HG03342 (cell line): ENCODE data around the gene FLRT3.
A peak's percentile ranks its signal among the peaks of the same experiment; 100 is the strongest.

Experiments used
- ATAC-seq: cut with Tn5 transposase; IDR thresholded peaks from one replicate; pipeline ENCODE4 v1.9.1; 2021; ENCODE audit warnings: mild to moderate bottlenecking, moderate library complexity; ENCODE audit not compliant: unreplicated experiment

Gene FLRT3

GRCh38 chr20:14337400-14338171 lies at the start of gene FLRT3:
FLRT3 (minus strand) TSS chr20:14337612; CDS start chr20:14327506, 10,106 bp downstream.
- ATAC-seq, result peak; percentile 97

GRCh38 chr20:14386726-14387125 lies 49.3 kb upstream of the FLRT3 start:
- no peak for ATAC-seq

GRCh38 chr20:14385176-14385740 lies 47.8 kb upstream of the FLRT3 start:
- no peak for ATAC-seq

- ATAC-seq, result no peak
Observed at GRCh38 chr20:14384416-14385175, 47.2 kb upstream of the FLRT3 start.

- ATAC-seq, result no peak
Observed at GRCh38 chr20:14383335-14383734, 45.9 kb upstream of the FLRT3 start.

GRCh38 chr20:14378326-14378725 lies 40.9 kb upstream of the FLRT3 start:
- no peak for ATAC-seq

- ATAC-seq, result no peak
Observed at GRCh38 chr20:14375416-14375985, 38.1 kb upstream of the FLRT3 start.

GRCh38 chr20:14374196-14374595 lies 36.8 kb upstream of the FLRT3 start:
- no peak for ATAC-seq

GRCh38 chr20:14361509-14362345 lies 24.3 kb upstream of the FLRT3 start:
- no peak for ATAC-seq

GRCh38 chr20:14360416-14360815 lies 23.0 kb upstream of the FLRT3 start:
- ATAC-seq, result no peak

GRCh38 chr20:14355791-14356190 lies 18.4 kb upstream of the FLRT3 start:
- ATAC-seq, result no peak

- ATAC-seq, result no peak
Observed at GRCh38 chr20:14344746-14345145, 7.3 kb upstream of the FLRT3 start.

GRCh38 chr20:14343491-14344065 lies 6.2 kb upstream of the FLRT3 start:
- ATAC-seq, result no peak

GRCh38 chr20:14342918-14343317 lies 5.5 kb upstream of the FLRT3 start:
- ATAC-seq, result no peak

- no peak for ATAC-seq
Observed at GRCh38 chr20:14341801-14342200, 4.4 kb upstream of the FLRT3 start.

- ATAC-seq, result no peak
Observed at GRCh38 chr20:14336686-14337085, 726 bp downstream of the FLRT3 start.

GRCh38 chr20:14335052-14335451 lies 2.4 kb downstream of the FLRT3 start:
- no peak for ATAC-seq

GRCh38 chr20:14334306-14334930 lies 3.0 kb downstream of the FLRT3 start:
- no peak for ATAC-seq

- ATAC-seq, result no peak
Observed at GRCh38 chr20:14333721-14334120, 3.7 kb downstream of the FLRT3 start.

- ATAC-seq, result no peak
Observed at GRCh38 chr20:14332866-14333265, 4.5 kb downstream of the FLRT3 start.
